HepG2 (cell line): ENCODE data around the gene PFN1. TPM values are rescaled to one million over a fixed set of nuclear protein-coding genes. Genes with fewer than 3 reads are reported as not detected.
A peak's percentile ranks its signal among the peaks of the same experiment; 100 is the strongest.

Experiments
- AKAP8 ChIP-seq: sonication (generic); formaldehyde crosslinking; IDR thresholded peaks from 2 replicates; pipeline ENCODE4 v1.5.1; 2020; ENCODE audit warnings: mild to moderate bottlenecking, missing genetic modification reagents
- MLLT10 ChIP-seq: sonication (generic); formaldehyde crosslinking; IDR thresholded peaks from 2 replicates; pipeline ENCODE4 v1.4.0; 2020; ENCODE audit warnings: missing genetic modification reagents
- PHF5A ChIP-seq: IDR thresholded peaks from one replicate; pipeline ENCODE4 v1.6.1; 2018; ENCODE audit warnings: low read depth, missing genetic modification reagents; ENCODE audit not compliant: unreplicated experiment
- RELA ChIP-seq: sonication (generic); formaldehyde crosslinking; IDR thresholded peaks from 2 replicates; pipeline ENCODE4 v1.4.0; 2020; ENCODE audit warnings: missing genetic modification reagents
- SMC3 ChIP-seq: IDR thresholded peaks from 2 replicates; pipeline ENCODE4 v1.6.1; 2011; ENCODE audit warnings: low read length, improper control_type of control experiment
- STAG1 ChIP-seq: sonication (generic); formaldehyde crosslinking; IDR thresholded peaks from 2 replicates; pipeline ENCODE4 v1.4.0; 2020; ENCODE audit warnings: missing genetic modification reagents
- TEAD2 ChIP-seq: sonication (generic); formaldehyde crosslinking; IDR thresholded peaks from 2 replicates; pipeline ENCODE4 v1.9.0; 2021; ENCODE audit warnings: missing genetic modification reagents
- ZNF530 ChIP-seq: sonication (generic); formaldehyde crosslinking; IDR thresholded peaks from 2 replicates; pipeline ENCODE4 v1.5.0; 2020; ENCODE audit warnings: low read depth, mild to moderate bottlenecking, missing genetic modification reagents
- ZNF629 ChIP-seq: sonication (generic); formaldehyde crosslinking; conservative IDR thresholded peaks from 2 replicates; pipeline ENCODE4 v1.5.0; 2020; ENCODE audit warnings: missing genetic modification reagents
- ZNF703 ChIP-seq: sonication (generic); formaldehyde crosslinking; IDR thresholded peaks from 2 replicates; pipeline ENCODE4 v1.5.1; 2020; ENCODE audit warnings: missing genetic modification reagents, mild to moderate bottlenecking, moderate library complexity, borderline replicate concordance
- ZNF878 ChIP-seq: sonication (generic); formaldehyde crosslinking; IDR thresholded peaks from 2 replicates; pipeline ENCODE4 v1.8.1; 2023; ENCODE audit warnings: mild to moderate bottlenecking, missing genetic modification reagents, moderate library complexity
- polyA plus RNA-seq, 8 experiments: library from polyadenylated mRNA; depleted of rRNA in 3 of 8; stranded (reverse) in 7 of 8; unstranded in 1 of 8; fragments of >200 nt; fragmentation: Illumina TruSeq in 4 of 8; extraction: Trizol in 4 of 8; gene quantifications; 2 replicates each; pipeline versions ENCODE4 v1.2.1 to v1.2.3, GENCODE V29; 2011 to 2016; ENCODE audit warnings: low read depth in 4 of 8, missing spikeins in 1 of 8, mixed read lengths in 1 of 8; ENCODE audit not compliant: insufficient read depth in 1 of 8
- total RNA-seq, 5 experiments: library from RNA; depleted of rRNA; stranded (reverse); fragments of >200 nt; fragmentation: Illumina TruSeq; extraction: Trizol; gene quantifications; 2 replicates each; pipeline ENCODE4 v1.2.3, GENCODE V29; 2016; ENCODE audit warnings: low read depth in 1 of 5
- TF ChIP-seq, protein P1 (sequence below): sonication (generic); formaldehyde crosslinking; IDR thresholded peaks from 2 replicates; pipeline ENCODE4 v1.8.0; 2022; ENCODE audit warnings: low read depth, missing genetic modification reagents
- TF ChIP-seq, protein P2 (sequence below): fragments of 450-650 bp; IDR thresholded peaks from 2 replicates; pipeline ENCODE4 v1.6.1; 2016
- TF ChIP-seq, protein P3 (sequence below): sonication (generic); formaldehyde crosslinking; IDR thresholded peaks from 2 replicates; pipeline ENCODE4 v1.5.0; 2020; ENCODE audit warnings: mild to moderate bottlenecking, missing genetic modification reagents, moderate library complexity
- TF ChIP-seq, protein P4 (sequence below): sonication (generic); formaldehyde crosslinking; IDR thresholded peaks from 2 replicates; pipeline ENCODE4 v1.8.0; 2022; ENCODE audit warnings: mild to moderate bottlenecking, missing genetic modification reagents
- TF ChIP-seq, protein P5 (sequence below): sonication (generic); formaldehyde crosslinking; IDR thresholded peaks from 2 replicates; pipeline ENCODE4 v1.4.0; 2020; ENCODE audit warnings: missing genetic modification reagents
- TF ChIP-seq, protein P6 (sequence below): sonication (generic); formaldehyde crosslinking; IDR thresholded peaks from 2 replicates; pipeline ENCODE4 v1.5.1; 2020; ENCODE audit warnings: missing genetic modification reagents, mild to moderate bottlenecking, borderline replicate concordance

PFN1 gene
- total and polyA plus RNA-seq, 2 of the 13 experiments (the other 11 are each of a cell fraction or from before 2014, with no cell fraction given), result 494 to 613 TPM

DNA sequence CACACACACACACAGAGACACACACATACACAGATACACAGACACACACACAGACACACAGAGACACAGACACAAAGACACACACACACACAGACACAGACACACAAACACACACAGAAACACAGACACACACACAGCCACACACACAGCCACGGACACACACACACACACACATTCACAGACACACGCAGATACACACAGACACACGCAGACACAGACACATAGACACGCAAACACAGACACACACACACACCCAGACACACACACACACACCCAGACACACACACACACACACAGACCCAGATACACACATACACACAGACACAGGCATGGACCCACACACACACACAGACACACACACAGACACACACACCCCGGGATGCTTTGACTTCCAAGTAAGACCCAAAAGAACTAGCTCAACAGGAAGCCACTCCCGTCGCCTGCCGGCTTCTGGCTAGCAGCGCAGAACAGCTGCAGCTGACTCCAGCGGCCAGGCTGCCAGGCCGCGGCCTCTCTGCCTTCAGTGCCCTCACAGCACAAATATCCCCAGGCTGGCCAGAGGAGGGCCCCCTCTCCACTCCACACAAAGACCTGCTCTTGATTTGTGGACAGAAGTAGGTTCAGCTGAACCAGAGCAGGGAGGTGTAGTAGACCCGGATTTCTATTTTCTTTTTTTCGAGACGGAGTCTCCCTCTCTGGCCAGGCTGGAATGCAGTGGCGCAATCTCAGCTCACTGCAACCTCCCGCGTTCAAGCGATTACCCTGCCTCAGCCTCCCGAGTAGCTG, 39.4 kb downstream of the PFN1 start (continued):
- TF ChIP-seq, protein P1, sequence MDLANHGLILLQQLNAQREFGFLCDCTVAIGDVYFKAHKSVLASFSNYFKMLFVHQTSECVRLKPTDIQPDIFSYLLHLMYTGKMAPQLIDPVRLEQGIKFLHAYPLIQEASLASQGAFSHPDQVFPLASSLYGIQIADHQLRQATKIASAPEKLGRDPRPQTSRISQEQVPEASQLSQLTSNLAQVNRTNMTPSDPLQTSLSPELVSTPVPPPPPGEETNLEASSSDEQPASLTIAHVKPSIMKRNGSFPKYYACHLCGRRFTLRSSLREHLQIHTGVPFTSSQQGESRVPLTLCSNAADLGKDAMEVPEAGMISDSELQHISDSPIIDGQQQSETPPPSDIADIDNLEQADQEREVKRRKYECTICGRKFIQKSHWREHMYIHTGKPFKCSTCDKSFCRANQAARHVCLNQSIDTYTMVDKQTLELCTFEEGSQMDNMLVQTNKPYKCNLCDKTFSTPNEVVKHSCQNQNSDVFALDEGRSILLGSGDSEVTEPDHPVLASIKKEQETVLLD (CRISPR knock-in tag), result 0 out of 2 replicates have a peak, but pooled peaks have one; percentile 29
- TF ChIP-seq, protein P2, sequence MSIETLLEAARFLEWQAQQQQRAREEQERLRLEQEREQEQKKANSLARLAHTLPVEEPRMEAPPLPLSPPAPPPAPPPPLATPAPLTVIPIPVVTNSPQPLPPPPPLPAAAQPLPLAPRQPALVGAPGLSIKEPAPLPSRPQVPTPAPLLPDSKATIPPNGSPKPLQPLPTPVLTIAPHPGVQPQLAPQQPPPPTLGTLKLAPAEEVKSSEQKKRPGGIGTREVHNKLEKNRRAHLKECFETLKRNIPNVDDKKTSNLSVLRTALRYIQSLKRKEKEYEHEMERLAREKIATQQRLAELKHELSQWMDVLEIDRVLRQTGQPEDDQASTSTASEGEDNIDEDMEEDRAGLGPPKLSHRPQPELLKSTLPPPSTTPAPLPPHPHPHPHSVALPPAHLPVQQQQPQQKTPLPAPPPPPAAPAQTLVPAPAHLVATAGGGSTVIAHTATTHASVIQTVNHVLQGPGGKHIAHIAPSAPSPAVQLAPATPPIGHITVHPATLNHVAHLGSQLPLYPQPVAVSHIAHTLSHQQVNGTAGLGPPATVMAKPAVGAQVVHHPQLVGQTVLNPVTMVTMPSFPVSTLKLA, result no peak; the same call in 1 of the 2 replicates
- TF ChIP-seq ZNF703 (CRISPR knock-in tag), result no peak
- TF ChIP-seq ZNF530 (CRISPR knock-in tag), result no peak
- TF ChIP-seq AKAP8 (CRISPR knock-in tag), result 0 out of 2 replicates have a peak, but pooled peaks have one; percentile 15
- peak; percentile 85 for TF ChIP-seq STAG1
- peak; percentile 51 for TF ChIP-seq PHF5A (CRISPR knock-in tag)
- peak; percentile 86 for TF ChIP-seq SMC3
- no peak for TF ChIP-seq TEAD2 (CRISPR knock-in tag)
- TF ChIP-seq, protein P3, sequence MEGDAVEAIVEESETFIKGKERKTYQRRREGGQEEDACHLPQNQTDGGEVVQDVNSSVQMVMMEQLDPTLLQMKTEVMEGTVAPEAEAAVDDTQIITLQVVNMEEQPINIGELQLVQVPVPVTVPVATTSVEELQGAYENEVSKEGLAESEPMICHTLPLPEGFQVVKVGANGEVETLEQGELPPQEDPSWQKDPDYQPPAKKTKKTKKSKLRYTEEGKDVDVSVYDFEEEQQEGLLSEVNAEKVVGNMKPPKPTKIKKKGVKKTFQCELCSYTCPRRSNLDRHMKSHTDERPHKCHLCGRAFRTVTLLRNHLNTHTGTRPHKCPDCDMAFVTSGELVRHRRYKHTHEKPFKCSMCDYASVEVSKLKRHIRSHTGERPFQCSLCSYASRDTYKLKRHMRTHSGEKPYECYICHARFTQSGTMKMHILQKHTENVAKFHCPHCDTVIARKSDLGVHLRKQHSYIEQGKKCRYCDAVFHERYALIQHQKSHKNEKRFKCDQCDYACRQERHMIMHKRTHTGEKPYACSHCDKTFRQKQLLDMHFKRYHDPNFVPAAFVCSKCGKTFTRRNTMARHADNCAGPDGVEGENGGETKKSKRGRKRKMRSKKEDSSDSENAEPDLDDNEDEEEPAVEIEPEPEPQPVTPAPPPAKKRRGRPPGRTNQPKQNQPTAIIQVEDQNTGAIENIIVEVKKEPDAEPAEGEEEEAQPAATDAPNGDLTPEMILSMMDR (CRISPR knock-in tag), result peak; percentile 96
- no peak for TF ChIP-seq RELA
- TF ChIP-seq ZNF629, result no peak
- TF ChIP-seq, protein P4, sequence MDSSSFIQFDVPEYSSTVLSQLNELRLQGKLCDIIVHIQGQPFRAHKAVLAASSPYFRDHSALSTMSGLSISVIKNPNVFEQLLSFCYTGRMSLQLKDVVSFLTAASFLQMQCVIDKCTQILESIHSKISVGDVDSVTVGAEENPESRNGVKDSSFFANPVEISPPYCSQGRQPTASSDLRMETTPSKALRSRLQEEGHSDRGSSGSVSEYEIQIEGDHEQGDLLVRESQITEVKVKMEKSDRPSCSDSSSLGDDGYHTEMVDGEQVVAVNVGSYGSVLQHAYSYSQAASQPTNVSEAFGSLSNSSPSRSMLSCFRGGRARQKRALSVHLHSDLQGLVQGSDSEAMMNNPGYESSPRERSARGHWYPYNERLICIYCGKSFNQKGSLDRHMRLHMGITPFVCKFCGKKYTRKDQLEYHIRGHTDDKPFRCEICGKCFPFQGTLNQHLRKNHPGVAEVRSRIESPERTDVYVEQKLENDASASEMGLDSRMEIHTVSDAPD (CRISPR knock-in tag), result peak; percentile 70; the same call in 1 of the 2 replicates
- no peak for TF ChIP-seq MLLT10 (CRISPR knock-in tag)
- TF ChIP-seq, protein P5, sequence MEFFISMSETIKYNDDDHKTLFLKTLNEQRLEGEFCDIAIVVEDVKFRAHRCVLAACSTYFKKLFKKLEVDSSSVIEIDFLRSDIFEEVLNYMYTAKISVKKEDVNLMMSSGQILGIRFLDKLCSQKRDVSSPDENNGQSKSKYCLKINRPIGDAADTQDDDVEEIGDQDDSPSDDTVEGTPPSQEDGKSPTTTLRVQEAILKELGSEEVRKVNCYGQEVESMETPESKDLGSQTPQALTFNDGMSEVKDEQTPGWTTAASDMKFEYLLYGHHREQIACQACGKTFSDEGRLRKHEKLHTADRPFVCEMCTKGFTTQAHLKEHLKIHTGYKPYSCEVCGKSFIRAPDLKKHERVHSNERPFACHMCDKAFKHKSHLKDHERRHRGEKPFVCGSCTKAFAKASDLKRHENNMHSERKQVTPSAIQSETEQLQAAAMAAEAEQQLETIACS, result peak; percentile 44; the same call in 1 of the 2 replicates
- TF ChIP-seq ZNF878, result no peak
- TF ChIP-seq, protein P6, sequence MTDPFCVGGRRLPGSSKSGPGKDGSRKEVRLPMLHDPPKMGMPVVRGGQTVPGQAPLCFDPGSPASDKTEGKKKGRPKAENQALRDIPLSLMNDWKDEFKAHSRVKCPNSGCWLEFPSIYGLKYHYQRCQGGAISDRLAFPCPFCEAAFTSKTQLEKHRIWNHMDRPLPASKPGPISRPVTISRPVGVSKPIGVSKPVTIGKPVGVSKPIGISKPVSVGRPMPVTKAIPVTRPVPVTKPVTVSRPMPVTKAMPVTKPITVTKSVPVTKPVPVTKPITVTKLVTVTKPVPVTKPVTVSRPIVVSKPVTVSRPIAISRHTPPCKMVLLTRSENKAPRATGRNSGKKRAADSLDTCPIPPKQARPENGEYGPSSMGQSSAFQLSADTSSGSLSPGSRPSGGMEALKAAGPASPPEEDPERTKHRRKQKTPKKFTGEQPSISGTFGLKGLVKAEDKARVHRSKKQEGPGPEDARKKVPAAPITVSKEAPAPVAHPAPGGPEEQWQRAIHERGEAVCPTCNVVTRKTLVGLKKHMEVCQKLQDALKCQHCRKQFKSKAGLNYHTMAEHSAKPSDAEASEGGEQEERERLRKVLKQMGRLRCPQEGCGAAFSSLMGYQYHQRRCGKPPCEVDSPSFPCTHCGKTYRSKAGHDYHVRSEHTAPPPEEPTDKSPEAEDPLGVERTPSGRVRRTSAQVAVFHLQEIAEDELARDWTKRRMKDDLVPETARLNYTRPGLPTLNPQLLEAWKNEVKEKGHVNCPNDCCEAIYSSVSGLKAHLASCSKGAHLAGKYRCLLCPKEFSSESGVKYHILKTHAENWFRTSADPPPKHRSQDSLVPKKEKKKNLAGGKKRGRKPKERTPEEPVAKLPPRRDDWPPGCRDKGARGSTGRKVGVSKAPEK (CRISPR knock-in tag), result no peak
